ENCODE measurements around the gene CDK5RAP3.
"Not testable (repeated sequence)": the region's sequence is repeated elsewhere in the genome, so short reads cannot be mapped to it uniquely, and the experiment has no call there.

Gene CDK5RAP3

DNA sequence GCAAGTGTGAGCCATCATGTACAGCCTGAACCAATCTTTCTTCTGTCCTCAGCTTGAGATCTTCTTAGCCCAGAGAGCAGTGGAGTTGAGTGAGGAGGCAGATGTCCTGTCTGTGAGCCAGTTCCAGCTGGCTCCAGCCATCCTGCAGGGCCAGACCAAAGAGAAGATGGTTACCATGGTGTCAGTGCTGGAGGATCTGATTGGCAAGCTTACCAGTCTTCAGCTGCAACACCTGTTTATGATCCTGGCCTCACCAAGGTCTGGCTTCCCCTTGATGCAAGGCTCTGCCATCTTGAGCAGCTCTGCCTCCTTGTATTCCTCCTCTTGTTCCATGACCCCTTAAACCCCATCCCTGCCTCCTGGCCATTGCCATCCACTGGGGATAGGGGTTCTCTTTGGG lies 9.6 kb downstream of the CDK5RAP3 start:
- DNase-seq, result no peak

DNA sequence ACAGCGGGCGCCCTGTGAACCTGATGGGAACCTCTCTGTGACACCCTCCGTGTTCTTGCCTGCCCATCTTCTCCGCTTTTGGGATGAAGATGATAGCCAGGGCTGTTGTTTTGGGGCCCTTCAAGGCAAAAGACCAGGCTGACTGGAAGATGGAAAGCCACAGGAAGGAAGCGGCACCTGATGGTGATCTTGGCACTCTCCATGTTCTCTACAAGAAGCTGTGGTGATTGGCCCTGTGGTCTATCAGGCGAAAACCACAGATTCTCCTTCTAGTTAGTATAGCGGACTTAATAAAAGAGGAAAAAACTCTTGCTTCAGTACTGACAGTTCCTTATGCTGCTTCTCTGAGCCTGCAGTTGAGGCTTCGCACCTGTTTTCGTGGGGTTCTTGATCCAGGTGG lies 10.5 kb downstream of the CDK5RAP3 start:
- no peak for DNase-seq

DNA sequence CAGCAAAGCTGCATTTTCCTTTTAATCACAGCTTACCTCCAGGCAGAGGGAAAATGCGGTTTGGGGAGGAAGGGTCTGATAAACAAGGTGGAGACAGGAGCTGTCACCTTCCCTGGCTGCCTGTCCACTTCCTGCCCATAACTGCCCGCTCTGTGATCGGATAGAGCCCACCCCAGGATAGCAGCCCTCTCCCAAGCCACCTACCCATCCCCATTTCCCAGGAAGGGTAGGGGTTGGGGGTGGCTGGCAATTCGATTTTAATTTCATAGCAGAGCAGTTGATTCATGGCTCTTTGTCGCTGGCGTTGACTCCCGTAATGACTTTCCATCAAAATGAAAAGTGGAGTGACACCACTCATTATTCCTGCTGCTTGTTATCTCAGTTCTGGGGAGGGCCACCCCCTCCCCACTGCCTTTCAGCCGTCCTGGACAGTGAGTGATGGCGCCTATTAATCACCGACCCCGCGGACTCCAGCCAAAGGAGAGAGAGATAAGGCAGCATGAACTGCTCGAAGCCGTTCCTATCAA lies 11.2 kb downstream of the CDK5RAP3 start:
- no peak for DNase-seq

DNA sequence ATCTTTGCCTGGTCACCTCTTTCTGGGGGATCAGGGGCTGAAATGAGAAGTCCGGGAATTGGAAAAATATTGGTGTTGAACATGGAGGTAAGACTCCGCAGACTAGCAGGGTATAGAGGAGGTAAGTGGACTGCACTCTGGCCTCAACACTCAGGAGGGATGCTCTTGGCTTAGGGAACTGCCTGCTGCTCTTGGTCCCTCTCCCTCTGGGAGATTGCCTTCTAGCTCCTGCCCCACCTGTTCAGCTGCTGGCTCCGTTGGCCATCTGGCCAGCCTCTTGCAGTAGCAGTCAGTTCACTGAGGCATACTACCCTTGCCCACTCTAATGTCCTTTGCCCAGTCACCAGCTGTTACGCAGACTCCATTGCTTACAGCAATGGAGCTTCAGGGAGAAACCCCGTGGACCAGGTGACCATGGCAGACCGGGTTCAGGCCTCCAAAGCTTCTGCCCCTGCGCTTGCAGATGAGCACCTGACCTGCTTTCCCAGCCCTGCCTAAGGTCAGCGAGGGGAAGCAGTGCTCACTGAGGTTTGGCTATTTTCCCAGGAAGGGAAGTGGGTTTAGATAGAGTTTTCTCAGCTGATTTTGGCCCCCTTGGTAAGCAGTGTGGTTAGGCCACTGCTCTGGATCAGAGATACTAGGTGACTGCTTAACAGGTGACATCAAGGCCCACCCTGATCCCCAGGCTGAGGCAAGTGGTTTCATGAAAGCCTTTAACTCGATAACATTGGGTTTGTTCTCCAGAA lies 11.9 kb downstream of the CDK5RAP3 start:
- peak in 2 of 3 donors; percentile 37 to 46 for DNase-seq

DNA sequence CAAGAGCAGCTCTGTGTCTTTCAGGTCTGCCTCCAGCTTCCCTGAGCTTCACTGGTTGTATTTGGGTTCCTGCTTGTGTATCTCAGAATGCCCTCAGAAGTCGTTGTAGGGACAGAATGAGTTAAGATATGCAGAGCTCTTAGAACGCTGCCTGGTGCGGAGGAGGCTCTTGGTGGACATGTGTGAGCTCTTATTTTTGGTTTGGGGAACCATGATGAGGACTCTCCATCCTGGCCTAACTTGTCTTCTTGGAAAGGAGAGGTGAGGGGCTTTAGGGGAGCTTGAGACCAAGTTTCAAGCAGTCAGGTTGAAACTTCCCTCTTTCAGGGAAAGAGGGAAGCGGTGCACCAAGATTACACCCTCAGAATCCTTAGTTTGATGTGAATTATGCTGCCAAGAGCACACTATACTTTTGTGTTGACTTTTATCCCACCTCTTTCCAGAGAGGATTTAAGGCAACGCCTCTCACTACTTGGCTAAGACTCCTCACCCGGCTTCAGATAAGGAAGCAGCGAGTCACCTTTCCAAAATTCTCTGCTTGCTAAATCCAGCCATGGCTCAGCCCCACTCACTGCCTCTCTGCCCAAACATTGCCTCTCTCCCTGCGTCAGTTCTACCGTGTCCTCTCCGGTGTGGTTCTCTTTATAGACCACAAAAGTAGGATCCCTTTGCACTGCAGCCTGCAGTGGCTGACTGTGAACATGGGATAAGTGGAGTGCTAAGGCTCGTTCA lies 12.7 kb downstream of the CDK5RAP3 start:
- DNase-seq, result peak; percentile 64 to 72 (median 66)

DNA sequence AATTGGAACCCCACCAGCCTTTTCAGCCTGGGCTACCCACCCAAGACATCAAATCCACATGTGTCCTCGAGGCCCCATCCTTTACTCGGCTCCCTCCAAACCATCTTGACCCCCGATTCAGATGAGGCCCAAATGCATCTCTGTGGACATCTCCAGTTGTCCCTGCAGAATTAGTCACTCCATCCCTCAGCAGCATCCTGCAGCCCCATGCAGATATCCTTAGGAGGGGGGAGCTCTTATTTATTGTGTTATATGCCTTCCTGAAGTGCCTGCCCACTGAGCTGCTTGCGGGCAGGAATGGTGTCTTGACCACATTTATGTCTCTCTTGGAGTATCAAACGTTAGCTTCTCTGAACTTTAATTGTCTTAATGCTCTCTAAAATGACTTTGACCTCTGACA lies 15.6 kb downstream of the CDK5RAP3 start:
- no peak for DNase-seq

DNA sequence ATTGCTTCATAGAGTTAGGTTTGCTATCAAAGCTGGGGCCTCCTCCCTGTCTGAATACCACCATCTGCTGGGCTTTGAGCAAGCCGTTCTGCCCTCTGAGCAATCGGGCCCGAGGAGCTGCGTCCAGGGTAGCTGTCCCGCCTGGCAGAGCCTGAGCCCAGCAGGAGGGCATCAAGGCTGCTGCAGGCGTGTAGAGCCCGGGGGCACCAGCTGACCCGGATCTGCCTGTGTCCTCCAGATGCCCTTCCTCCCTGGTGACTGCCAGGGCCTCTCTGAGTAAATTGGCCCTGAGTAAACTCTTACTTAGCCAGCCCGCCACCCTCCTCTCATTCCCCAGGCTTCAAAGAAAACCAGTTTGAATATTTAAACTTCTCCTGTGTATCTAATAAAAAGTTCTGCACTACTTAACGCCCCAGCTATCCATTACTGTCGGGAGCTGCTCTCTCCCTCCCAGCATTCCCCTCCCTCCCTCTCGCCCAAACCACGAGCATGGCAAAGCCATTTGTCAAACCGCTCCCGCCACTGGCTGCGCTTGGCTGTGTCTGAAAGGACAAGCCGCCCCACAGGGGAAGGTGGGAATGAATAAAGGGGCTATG lies 16.4 kb downstream of the CDK5RAP3 start:
- no peak for DNase-seq

DNA sequence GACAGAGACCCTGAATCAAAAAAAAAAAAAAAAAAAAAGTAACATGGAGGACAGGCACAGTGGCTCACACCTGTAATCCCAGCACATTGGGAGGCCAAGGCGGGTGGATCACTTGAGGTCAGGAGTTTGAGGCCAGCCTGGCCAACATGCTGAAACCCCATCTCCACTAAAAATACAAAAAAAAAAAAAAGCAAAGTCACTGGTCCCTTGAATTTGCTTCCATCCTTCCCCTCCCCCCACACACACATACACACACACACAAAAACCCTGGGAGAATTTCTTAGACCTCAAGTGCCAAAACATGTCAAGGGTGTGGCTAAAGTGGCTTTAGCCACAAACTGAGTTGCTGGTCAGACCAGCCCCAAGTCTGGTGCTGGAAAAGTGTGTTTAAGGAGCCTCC lies 17.5 kb downstream of the CDK5RAP3 start:
- not testable (repeated sequence) for DNase-seq

DNA sequence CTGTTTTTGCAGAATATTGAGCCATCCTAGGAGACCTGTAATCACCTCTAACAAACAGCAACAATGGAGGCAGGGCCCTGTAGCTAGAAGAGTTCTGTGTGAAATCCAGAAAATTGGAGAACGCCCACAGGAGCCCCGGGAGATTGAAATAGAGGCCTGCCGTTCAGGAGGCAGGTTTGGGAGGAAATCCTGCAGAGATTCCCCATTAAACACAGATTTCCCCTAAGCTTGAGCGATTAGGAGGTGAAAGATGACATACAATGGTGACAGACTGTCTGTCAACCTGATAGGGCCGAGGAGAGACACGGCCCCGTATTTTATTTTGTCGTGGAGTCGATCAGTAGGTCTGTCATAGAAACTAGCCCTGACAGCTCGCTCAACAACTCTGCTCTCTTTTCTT lies 18.2 kb downstream of the CDK5RAP3 start:
- DNase-seq, result no peak

DNA sequence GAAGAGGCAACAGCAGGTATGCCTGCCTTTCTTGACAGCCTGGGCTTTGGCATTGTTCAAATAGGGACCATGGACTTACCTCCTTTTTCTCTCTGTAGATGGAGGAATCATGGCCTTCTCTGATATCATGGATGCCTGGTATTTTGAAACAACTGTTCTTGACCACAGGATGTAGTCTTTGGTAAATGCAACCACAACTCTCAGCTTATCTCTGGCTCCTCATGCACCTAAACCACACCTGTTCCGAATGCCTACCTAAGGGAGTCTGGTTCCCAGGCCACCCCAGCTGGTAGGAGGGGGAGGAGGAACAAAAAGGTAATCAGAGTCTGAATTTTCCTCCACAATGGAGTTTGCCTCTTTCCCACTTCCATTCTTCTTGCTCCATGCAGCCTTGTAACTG lies 18.8 kb downstream of the CDK5RAP3 start:
- DNase-seq, result no peak

DNA sequence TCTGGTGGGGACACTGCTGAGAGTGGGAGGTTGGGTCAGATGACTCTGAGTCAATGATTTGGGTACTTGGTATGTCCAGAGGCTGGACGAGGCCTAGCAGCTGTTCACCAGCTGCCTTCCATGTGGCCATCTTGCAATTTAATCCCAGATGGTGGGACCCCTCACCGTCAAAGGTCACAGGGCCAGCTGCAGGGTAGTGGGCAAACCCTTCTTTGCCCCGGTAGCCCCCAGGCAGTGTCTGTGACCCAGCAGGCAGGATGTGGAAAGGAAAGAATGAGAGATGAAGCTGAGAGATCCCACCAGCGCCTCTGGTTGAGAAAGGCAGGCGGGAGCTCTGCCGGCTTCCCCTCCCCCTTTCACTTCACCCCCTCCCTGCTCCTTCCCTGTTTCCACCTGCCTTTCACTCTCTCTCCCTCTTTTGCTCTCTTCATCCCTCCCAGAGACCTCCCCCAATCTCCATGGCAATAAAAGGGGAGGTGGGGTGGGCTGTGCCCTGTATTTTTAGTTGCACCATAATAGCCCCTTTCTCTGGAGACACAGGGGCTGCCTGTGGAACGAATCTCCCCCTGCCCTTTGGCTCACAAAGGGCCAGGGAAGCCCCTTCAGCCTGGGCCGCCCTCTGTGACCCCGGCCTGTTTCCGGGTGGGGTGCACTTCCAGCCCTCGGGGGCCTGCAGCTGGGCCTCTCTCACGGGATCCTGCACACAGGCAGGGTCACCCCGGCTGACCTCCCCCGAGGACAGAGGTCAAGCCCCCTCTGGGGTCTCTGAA lies 20.2 kb downstream of the CDK5RAP3 start:
- peak in 1 of 3 donors; percentile 42 for DNase-seq

DNA sequence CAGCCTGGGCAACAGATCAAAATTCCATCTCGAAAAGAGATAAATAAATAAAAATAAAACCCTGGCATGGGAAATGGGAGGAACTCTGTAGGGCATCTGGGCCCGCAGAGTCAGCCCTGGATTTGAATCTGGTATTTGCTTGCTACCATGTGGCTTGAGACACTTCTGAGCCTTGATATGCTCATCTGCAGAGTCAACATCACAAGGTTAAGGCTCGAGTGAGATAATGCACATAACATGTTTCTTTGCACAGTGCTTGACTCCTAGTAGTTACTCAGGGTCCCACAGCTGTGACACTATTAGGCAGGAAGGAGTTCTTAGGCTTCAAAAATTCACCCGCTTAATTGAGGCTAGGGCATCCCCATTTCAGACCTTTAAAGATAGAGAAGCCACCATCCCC lies 21.3 kb downstream of the CDK5RAP3 start:
- peak in 1 of 3 donors; percentile 38 for DNase-seq

DNA sequence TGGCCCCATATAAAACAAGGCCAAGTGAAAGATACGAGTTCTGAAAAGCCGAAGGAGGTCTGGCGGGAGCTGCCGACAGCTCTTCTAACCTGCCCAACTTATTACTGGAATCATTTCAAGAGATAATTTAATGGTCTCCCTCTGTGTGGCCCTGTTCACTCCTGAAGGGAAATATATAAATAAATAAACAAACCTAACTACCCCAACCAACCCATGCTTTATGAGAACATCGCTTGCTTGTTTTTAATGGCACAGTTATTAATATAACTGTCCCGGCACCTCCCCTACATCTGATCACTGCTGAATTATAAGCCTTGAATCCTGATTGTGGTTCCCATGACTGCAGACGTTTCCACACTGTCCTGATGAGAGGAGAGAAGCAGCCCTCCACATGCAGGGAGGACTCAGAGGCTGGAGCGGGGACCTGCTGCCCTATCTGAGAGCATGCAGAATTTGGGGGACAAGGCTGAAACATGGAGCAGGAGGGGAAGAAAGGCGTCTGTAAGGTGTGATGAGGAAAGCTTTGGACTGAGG lies 22.2 kb downstream of the CDK5RAP3 start:
- DNase-seq, result no peak

DNA sequence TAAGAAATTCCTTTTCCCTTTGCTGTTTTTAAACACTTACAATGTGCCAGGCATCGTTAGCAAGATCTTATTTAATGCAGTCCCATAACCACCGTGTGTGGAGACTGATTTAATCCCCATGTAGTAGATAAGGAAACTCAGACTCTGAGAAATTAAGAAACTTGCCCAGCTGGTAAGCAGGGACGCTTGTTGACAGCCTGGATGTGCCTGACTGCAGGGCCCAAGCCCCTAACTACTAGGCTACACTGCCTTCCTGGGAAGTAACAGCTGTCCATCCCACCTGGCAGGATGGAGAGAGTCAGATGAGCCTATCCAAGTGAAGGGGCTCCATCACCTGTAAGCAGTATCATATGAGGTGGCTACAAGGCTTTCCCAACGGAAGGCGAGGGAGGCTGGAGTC lies 23.1 kb downstream of the CDK5RAP3 start:
- no peak for DNase-seq

DNA sequence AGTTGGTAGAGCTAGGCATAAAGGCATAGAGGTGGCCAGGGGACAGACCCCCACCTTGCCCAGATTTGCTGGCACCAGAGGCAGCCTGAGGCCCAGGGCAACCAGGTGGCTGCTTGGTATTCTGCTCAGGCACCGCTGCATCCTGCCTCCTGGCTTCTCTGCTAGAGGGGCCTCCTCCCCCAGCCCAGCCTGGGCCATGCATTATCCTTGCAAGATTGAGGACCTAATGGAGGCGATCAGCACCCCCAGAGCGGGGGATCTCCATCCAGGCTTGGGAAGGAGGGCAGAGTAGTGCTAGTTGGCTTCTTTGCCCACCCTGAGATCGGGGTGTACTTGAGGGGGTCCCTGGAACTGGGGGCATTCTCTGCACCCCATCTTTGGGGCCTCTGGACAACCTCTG lies 23.8 kb downstream of the CDK5RAP3 start:
- DNase-seq, result no peak

DNA sequence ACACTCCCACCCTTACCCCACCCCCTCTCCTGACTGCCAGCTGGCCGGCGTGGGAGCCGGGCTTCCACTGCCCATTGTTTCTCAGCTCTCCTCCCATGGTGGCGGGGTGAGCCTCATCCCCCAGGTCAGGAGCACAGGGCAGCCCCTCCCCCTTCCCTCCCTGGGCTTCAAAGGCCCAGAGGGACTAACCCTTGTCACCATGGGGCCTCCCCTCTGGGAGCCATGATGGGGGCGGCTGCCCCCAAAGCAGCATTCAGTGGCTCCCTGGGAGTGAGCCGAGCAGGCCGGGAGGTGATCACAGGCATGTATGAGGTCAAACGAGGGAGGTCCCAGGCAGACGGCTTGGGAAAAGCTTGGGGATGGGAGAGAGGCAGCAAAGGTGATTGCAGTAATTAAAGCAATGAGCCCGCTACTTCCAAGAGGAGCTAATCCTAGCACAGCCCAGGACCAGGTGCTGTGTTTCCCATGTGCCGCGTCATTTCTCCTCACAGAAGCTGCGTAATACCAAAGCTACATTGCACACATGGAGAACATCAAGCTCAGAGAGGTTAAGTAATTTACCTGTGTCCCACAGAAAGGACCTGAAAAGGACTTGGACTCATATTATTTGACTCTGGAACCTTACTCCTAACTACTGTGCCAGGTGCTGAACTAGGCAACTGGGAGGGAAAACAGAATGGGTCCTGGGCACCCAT lies 24.5 kb downstream of the CDK5RAP3 start:
- no peak for DNase-seq

DNA sequence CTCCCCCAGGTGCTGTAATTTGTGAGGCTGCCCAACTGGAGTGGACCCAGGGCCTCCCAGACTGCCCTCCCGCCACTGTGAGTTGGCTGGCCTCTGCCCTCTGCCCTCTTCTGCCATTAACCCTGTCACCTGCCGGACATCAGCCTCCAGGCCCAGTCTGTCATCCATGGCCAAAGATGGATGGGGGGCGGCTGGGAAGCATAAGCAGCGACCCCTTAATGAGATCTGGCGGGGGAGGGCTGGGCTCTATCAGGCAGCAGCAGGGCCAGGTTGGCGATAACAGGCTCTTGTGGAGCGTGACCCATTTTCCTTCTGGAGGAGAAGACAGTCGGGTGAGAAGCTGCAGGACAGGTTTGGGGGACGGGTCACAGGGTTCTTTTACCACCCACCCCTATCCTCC lies 25.3 kb downstream of the CDK5RAP3 start:
- no peak for DNase-seq

DNA sequence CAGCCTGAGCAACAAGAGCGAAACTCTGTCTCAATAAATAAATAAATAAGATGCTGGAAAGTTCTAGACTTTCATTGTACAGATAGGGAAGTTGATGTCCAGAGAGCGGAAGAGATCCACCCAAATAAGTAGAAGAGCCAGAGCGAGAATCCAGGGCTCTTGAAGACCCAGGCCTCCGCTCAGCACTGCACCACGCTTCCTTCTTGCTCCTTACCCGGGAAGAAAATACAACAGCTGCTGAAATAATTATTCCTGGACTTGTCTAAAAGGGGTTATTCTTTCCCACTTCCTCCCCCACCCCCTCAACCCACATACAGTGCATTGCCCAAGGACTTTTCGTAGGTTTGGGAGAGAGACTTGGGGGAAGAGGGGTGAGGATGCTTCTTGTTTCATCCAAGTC lies 26.7 kb downstream of the CDK5RAP3 start:
- peak; percentile 45 to 61 (median 50) for DNase-seq

DNA sequence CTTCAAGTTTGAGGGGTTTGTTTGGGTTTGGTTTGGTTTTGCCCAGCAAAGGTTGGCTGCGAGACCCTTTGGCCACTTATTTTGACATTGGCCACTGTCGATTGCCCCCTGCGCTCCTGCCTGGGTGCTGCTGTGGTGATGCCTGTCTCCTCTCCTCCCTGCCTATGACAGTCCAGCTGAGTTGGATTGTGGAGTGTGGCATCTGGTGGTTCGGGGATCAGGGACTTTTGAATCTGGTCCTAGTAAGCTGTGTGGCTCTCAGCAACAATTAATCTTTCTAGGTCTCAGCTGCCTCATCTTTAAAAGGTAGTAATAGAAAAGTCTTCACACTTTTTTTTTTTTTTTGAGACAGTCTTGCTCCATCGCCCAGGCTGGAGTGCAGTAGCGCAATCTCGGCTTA lies 27.1 kb downstream of the CDK5RAP3 start:
- DNase-seq, result no peak

DNA sequence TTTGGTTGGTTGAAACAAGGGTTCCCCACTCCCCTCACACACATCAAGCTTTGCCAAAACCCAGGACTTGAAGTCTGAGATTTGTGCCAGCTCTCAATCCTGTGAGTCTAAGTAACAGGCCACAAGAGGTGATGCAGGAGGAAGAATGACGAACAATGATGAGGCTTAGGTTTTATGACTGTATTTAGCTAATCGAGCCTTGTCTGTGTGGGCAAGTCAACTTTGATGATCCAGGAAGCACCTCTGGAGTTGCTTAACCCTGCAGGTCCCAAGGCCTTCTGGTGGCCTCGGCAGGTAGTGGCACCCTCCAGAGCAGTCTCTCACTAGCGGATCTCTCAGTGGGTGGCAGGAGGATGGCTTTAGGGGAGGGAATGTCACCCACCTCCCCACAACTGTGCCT lies 28.7 kb downstream of the CDK5RAP3 start:
- DNase-seq, result peak; percentile 51 to 83 (median 77)

DNA sequence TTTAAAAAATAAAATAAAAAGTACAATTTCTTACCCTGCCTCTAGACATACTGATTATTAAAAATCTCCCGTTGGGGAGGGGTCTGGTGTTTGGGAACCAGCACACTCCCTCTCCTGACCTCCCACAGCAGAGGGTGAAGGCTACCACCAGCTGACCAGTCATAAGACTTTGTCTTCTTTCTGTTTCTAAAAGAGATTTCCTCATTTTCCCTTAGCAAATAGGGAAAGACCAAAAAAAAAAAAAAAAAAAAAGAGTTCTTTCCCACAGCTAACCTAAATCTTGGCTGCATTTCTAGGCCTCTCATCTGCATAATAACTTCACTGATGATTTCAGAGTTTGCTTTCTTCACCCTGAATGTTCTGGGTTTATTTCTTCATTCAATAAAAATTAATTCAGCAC lies 30.3 kb downstream of the CDK5RAP3 start:
- peak; percentile 81 to 91 (median 86) for DNase-seq

DNA sequence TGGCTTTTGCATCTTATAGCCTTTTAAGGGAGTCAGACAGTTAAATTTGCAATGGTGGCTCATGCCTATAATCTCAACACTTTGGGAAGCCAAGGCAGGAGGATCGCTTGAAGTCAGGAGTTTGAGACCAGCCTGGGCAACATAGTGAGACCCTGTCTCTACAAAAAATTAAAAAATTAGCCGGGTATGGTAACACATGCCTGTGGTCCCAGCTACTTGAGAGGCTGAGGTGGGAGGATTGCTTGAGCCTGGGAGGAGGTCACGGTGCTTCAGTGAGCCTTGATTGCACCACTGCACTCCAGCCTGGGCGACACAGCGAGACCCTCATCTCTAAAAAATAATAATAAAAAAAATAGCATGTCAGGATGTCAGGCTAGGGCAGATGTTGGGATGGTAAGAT lies 30.7 kb downstream of the CDK5RAP3 start:
- not testable (repeated sequence) for DNase-seq
